HG02759 (cell line): Measurements from ENCODE around the gene KRTAP4-1.
"Not testable (repeated sequence)": the region's sequence is repeated elsewhere in the genome, so short reads cannot be mapped to it uniquely, and the experiment has no call there.

Experiments
- ATAC-seq: cut with Tn5 transposase; IDR thresholded peaks from one replicate; pipeline ENCODE4 v1.9.1; 2021; ENCODE audit warnings: mild to moderate bottlenecking, moderate library complexity; ENCODE audit not compliant: unreplicated experiment

The KRTAP4-1 gene

DNA sequence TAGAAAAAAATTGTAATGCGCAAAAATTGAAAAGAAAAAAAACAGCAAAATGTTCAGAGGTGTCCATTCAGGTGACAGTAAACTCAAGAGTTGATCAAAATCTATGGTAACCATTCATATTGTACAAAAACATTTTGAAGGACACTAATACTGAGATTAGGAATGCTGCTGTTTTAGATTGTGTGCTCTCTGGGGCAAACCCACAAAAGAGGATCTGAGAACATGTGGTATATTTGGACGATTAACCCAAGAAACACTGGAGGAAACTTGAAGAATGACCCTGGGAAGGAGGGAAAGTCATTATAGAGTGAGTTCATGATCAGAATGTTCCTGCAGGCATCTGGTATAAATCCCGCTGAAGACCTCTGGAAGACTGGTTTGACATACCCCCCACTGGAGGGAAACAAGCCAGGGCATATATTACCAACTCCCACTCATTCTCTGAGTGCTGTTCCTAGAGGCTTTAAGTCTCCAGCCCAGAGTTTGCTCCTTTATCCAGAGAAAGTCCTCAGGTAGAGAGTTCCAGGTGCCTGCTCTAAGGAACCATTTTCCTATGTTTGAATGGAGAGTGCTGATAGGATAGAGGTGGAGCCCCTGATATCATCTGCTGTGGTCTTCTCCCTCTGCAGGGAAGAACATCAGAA lies 7.8 kb downstream of the KRTAP4-1 start:
- ATAC-seq = no peak

DNA sequence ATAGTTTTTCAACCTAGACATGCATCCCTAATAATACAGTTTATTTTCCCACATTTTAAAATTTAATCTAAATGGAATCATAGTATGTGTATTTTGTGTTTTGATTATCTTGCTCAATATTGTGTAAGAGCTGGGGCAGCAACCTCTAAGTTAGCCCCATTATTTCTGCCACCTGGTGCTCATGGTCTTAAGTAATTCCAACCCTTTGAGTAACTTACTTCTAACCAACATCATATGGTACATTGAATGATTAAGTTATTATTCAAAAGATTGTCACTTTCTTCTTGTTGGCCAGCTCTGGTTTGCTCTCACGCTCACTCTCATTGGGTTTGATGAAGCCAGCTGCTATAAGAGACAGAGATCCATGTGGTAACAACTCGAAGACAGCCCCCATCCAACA lies 12.8 kb downstream of the KRTAP4-1 start:
- ATAC-seq = no peak

DNA sequence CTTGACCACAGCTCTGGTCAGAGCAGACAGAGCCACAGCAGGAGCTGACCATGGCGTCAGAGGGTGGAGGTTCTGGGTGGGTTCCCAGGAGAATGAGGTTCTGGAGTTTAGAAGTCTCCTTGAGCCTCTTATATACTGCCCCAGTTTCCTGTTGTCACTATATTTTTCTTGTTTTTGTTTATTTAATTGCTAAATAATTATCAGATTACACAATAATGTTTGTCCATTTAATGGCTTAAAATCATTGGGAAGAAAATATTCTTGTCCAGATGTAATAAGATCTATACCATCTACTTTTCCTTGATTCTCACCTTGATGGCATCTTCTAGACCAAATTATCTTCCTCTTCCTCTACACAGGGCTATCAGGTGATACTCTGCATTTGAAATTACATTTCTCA lies 16.6 kb downstream of the KRTAP4-1 start, which contains the start of gene KRTAP4-3:
TSS of gene KRTAP4-3 (minus strand) at position 101 of the 400 bp plus-strand sequence. CDS start at position 52, 49 bp downstream.
- ATAC-seq = no peak

DNA sequence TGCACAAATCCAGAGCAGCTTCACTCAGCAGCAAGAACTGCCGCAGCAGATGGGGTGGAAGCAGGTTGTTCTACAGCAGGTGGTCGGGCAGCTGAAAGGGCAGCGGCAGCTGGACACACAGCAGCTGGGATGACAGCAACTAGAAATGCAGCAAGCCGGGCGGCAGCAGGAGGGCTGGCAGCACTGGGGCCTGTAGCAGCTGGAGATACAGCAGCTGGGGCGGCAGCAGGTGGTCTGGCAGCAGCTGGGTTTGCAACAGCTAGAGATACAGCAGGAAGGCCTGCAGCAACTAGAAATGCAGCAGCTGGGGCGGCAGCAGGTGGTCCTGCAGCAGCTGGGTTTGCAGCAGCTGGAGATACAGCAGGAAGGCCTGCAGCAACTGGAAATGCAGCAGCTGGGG lies 17.1 kb downstream of the KRTAP4-1 start:
- ATAC-seq = no peak

- ATAC-seq = no peak
Measured at GRCh38 chr17:41163828-41164227, 20.9 kb downstream of the KRTAP4-1 start.

GRCh38 chr17:41160648-41161047 lies 24.1 kb downstream of the KRTAP4-1 start, which contains the start of gene KRTAP4-4:
Gene KRTAP4-4 (minus strand): TSS chr17:41160748. CDS start chr17:41160691, 57 bp downstream.
- no peak for ATAC-seq

- not testable (repeated sequence) for ATAC-seq
Measured at GRCh38 chr17:41160190-41160589, 24.5 kb downstream of the KRTAP4-1 start.

- ATAC-seq = no peak
Measured at GRCh38 chr17:41153856-41154255, 30.9 kb downstream of the KRTAP4-1 start.

GRCh38 chr17:41151525-41151924 lies 33.2 kb downstream of the KRTAP4-1 start:
- ATAC-seq = no peak

DNA sequence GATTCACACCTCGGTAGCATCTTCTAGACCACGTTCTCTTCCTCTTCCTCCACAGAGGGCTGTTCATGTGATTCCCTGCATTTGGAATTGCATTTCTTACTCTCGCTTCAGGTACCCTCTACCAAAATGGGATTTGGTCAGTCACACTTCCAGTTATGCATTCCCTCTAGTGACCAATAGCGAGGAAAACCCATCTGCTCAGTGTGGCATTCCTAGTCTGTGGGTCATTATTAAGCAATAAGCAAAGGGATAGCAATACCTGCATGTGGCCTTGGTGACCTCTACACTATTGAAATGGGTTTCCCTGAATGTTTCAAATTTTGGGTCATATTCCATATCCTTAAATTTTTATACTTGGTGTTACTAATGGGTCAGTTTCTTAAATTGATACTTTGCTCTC lies 34.7 kb downstream of the KRTAP4-1 start:
- no peak for ATAC-seq

DNA sequence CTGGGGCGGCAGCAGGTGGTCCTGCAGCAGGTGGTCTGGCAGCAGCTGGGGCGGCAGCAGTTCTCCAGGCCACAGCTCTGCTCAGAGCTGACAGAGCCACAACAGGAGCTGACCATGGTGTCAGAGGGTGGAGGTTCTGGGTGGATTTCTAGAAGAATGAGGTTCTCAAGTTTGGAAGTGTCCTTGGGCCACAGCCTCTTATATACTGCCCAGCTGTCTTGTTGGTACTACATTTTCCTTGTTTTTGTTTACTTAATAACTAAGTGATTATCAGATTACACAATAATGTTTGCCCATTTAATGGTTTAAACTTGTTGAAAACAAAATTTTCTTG lies 35.1 kb downstream of the KRTAP4-1 start, which contains the start of gene KRTAP4-5:
TSS of gene KRTAP4-5 (minus strand) at position 174 of the 334 bp plus-strand sequence. CDS start at position 116, 58 bp downstream.
- no peak for ATAC-seq

DNA sequence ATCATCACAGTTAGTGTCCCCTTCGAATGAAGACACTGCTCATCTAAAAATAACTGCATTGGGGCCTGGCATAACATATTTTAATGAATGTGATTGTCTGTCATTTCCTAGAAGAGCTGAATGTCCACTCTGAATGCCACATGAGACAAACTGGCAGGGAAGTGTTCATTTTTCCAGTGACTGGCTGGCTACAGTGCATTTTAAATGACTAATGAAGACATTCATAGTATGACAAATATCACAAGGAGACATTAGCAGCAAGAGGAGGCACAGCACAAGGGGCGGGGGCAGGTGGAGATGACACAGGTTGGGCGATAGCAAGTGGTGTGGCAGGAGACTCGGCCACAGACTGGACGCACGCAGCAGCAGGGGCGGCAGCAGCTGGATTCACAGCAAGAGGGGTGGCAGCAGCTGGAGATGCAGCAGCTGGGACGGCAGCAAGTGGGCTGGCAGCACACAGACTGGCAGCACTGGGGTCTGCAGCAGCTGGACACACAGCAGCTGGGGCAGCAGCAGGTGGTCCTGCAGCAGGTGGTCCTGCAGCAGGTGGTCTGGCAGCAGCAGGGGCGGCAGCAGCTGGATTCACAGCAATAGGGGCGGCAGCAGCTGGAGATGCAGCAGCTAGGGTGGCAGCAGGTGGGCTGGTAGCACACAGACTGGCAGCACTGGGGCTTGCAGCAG lies 35.6 kb downstream of the KRTAP4-1 start:
- not testable (repeated sequence) for ATAC-seq

DNA sequence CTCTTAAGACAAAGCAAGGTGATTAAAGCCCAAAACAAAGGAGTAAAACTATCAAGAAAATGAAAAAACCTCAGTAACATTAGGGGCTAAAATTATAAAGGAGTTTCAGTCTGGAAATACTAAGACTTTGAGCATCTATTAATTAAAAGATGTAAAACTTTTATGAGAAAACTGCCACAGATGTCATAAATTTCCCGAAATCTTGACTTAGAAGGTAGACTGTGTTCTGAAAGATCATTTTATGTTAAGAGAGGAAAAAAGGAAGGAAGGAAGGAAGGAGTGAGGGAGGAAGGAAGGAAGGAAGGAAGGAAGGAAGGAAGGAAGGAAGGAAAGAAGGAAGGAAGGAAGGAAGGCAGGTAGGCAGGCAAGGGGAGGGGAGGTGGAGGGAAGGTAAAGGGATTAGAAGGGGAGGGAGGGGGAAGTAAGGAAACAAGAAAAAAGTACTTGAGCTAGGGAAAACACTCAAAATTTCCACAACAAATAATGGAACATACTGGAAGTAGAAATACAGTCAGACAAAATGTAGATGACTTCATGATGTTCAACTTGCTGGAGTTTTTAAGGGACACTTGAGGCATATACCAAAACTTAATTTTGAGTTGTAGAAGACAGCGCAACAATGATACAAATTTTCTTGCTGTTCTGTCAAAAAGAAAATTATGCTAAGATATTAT lies 37.0 kb downstream of the KRTAP4-1 start:
- no peak for ATAC-seq

DNA sequence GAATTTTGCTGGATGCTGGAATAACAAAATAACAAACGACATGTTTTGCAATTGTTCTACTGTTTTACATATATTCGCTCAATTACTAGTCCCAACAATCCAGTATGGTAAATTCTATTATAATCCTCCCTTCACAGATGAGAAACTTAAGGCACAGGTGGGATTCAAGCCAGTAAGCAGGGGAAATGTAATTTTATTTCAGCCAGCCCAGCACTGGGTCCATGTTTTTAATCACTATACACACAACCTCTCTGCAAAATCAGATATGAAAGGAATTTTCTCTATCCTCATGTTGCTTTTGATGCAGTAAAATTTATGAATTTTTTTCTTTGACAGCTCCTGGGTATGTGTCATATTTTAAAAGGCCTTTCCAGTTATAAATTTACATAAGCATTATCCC lies 39.5 kb downstream of the KRTAP4-1 start:
- ATAC-seq = no peak

GRCh38 chr17:41144846-41145245 lies 39.9 kb downstream of the KRTAP4-1 start:
- ATAC-seq = no peak

GRCh38 chr17:41141361-41141760 lies 43.4 kb downstream of the KRTAP4-1 start:
- no peak for ATAC-seq

- ATAC-seq = no peak
Measured at GRCh38 chr17:41140360-41141131, 44.2 kb downstream of the KRTAP4-1 start, which contains the start of gene KRTAP4-6. Gene KRTAP4-6 (minus strand): TSS chr17:41140544. CDS start chr17:41140487, 57 bp downstream.

- ATAC-seq = not testable (repeated sequence)
Measured at GRCh38 chr17:41139865-41140264, 44.8 kb downstream of the KRTAP4-1 start.
